Small intestine (tissue), 7 donors: Measurements from ENCODE around the gene STEAP1B. TPM values are rescaled to one million over a fixed set of nuclear protein-coding genes. Genes with fewer than 3 reads are reported as not detected.
"Not testable (repeated sequence)": the region's sequence is repeated elsewhere in the genome, so short reads cannot be mapped to it uniquely, and the experiment has no call there.

Source experiments
- DNase-seq, 2 donors: peaks; one replicate each; pipeline versions ENCODE4 v3.0.0 to v3.0.0-alpha.2; 2013
- FAIRE-seq: peaks from 2 replicates; lab custom pipeline; 2012; peaks lifted over from hg19 to GRCh38; lab: Jason Lieb, UNC
- H3K27ac ChIP-seq, 3 donors: one replicate each; pipeline ENCODE4 v1.5.1; 2013; ENCODE audit warnings: low read length in 2 of 3, mild to moderate bottlenecking in 2 of 3, control low read depth in 1 of 3, inconsistent platforms in 1 of 3, low read depth in 1 of 3, moderate library complexity in 1 of 3
- H3K27me3 ChIP-seq, 3 donors: one replicate each; pipeline ENCODE4 v1.6.1; 2013; ENCODE audit warnings: low read length in 3 of 3, inconsistent platforms in 1 of 3; ENCODE audit not compliant: control insufficient read depth in 3 of 3, insufficient read depth in 3 of 3
- H3K36me3 ChIP-seq, 3 donors: one replicate each; pipeline ENCODE4 v1.6.1; 2013; ENCODE audit warnings: low read length in 3 of 3, inconsistent platforms in 1 of 3, low read depth in 1 of 3, mild to moderate bottlenecking in 1 of 3, moderate library complexity in 1 of 3; ENCODE audit not compliant: control insufficient read depth in 3 of 3, insufficient read depth in 2 of 3
- H3K4me1 ChIP-seq, 3 donors: one replicate each; pipeline ENCODE4 v1.6.1; 2013; ENCODE audit warnings: low read length in 2 of 3, inconsistent platforms in 1 of 3, low read depth in 1 of 3, mild to moderate bottlenecking in 1 of 3, moderate library complexity in 1 of 3; ENCODE audit not compliant: control insufficient read depth in 3 of 3, insufficient read depth in 2 of 3
- H3K4me3 ChIP-seq, 3 donors: one replicate each; pipeline ENCODE4 v1.5.1; 2013; ENCODE audit warnings: low read length in 3 of 3, control low read depth in 1 of 3, inconsistent platforms in 1 of 3, low read depth in 1 of 3, mild to moderate bottlenecking in 1 of 3, moderate library complexity in 1 of 3
- H3K9me3 ChIP-seq, 2 donors: one replicate each; pipeline ENCODE4 v1.6.1; 2013; ENCODE audit warnings: low read depth in 1 of 2, low read length in 1 of 2; ENCODE audit not compliant: control insufficient read depth in 2 of 2, insufficient read depth in 1 of 2
- WGBS, 3 donors: extraction: QIAGEN DNeasy Blood & Tissue Kit; methylation state at CpG; one replicate each; pipeline ENCODE4 v1.1.7; 2013; 5-methylcytosine and 5-hydroxymethylcytosine counted together
- polyA plus RNA-seq, 4 donors: library from polyadenylated mRNA; stranded (reverse) in 3 of 4; unstranded in 1 of 4; fragments of 200-250 nt in 3 of 4; fragments of 120-200 nt in 1 of 4; gene quantifications; one replicate each; pipeline versions ENCODE4 v1.2.1 to v1.2.3, GENCODE V29; 2013
- donor health status: healthy with polysubstance abuse.
- donor health status: control.
- donor health status: control.
- donor health status: Bipolar disorder and iron deficiency.
- donor health status: healthy.

Gene STEAP1B
- polyA plus RNA-seq, 4 donors, result 0.27 to 0.56 TPM; not detected in 2

GRCh38 chr7:22493160-22493925 lies 6.6 kb downstream of the STEAP1B start:
- 89 to 91% (median 90%) methylated on average over 4 of the region's 4 CpGs for WGBS, 3 donors
- not testable (repeated sequence) for H3K36me3 ChIP-seq, DNase-seq, FAIRE-seq, H3K9me3 ChIP-seq, H3K27me3 ChIP-seq, H3K27ac ChIP-seq, H3K4me3 ChIP-seq, H3K4me1 ChIP-seq

GRCh38 chr7:22488643-22489462 lies 11.1 kb downstream of the STEAP1B start:
- Histone ChIP-seq H3K9me3 (peaks cover 0 to 3% of the 10 kb centered on the region in 2 donors), H3K27ac (no peak overlapping the region), H3K36me3 (no peaks in the 10 kb centered on the region), H3K4me1 (no peaks in the 10 kb centered on the region), H3K4me3 (no peak overlapping the region), H3K27me3 (no peaks in the 10 kb centered on the region)
- WGBS, 3 donors, result 17% methylated on average over 10 of the region's 10 CpGs
- DNase-seq (peak; percentile 74 to 83), FAIRE-seq (no peak)

- peaks cover 0 to 3% of the 10 kb centered on the region in 2 donors for H3K9me3 ChIP-seq
- H3K4me1 ChIP-seq, result no peaks in the 10 kb centered on the region
- FAIRE-seq (no peak), DNase-seq (no peak)
- no peaks in the 10 kb centered on the region for H3K36me3 ChIP-seq
- WGBS, 3 donors, result 75 to 84% (median 76%) methylated on average over 5 of the region's 5 CpGs
- H3K27ac ChIP-seq, result no peak overlapping the region
- H3K27me3 ChIP-seq, result no peaks in the 10 kb centered on the region
- H3K4me3 ChIP-seq, result no peak overlapping the region
Measured at GRCh38 chr7:22487978-22488642, 11.9 kb downstream of the STEAP1B start.

- no peak for FAIRE-seq
- WGBS, 3 donors, result 81 to 94% (median 89%) methylated on average over 2 of the region's 2 CpGs
- H3K27ac ChIP-seq, result no peak overlapping the region
Measured at GRCh38 chr7:22486597-22486996, 13.4 kb downstream of the STEAP1B start.

DNA sequence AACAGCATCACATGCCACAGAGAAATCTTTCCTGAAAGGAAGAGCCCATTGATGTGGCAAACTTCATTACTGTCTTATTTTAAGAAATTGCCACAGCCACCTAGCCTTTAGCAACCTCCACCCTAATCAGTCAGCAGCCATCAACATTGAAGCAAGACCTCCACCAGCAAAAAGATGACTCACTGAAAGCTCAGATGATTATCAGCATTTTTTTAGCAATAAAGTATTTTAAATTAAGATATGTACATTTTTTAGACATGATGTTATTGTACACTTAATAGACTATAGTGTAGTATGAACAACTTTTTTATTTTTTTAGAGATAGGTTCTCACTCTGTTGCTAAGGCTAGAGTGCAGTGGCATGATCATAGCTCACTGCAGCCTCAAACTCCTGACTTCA lies 14.8 kb downstream of the STEAP1B start:
- FAIRE-seq (no peak), DNase-seq (no peak)
- H3K27ac ChIP-seq, result no peak overlapping the region
- H3K27me3 ChIP-seq, result peaks cover 0 to 2% (median 0%) of the 10 kb centered on the region in 3 donors
- H3K9me3 ChIP-seq, result peaks cover 0 to 3% of the 10 kb centered on the region in 2 donors
- no peak overlapping the region for H3K4me3 ChIP-seq
- no peaks in the 10 kb centered on the region for H3K4me1 ChIP-seq
- H3K36me3 ChIP-seq, result no peaks in the 10 kb centered on the region

More at GRCh38 chr7:22486597-22486996, 13.4 kb downstream of the STEAP1B start:
- Histone ChIP-seq H3K36me3 (no peaks in the 10 kb centered on the region), H3K4me3 (no peak overlapping the region), H3K4me1 (no peaks in the 10 kb centered on the region), H3K27me3 (no peaks in the 10 kb centered on the region), H3K9me3 (peaks cover 0 to 3% of the 10 kb centered on the region in 2 donors)
- no peak for DNase-seq

- Histone ChIP-seq H3K4me3 (no peak overlapping the region), H3K4me1 (no peaks in the 10 kb centered on the region), H3K36me3 (no peaks in the 10 kb centered on the region), H3K27ac (no peak overlapping the region), H3K27me3 (peaks cover 0 to 3% (median 0%) of the 10 kb centered on the region in 3 donors), H3K9me3 (peaks cover 0 to 3% of the 10 kb centered on the region in 2 donors)
- FAIRE-seq (no peak), DNase-seq (no peak)
- WGBS, 3 donors, result 73 to 85% (median 81%) methylated on average over 1 of the region's 1 CpG
Measured at GRCh38 chr7:22482503-22482902, 17.5 kb downstream of the STEAP1B start.

- H3K27ac ChIP-seq, result no peak overlapping the region
- no peak overlapping the region for H3K4me3 ChIP-seq
- DNase-seq (peak; percentile 18 to 33), FAIRE-seq (no peak)
- H3K9me3 ChIP-seq, result peaks cover 0 to 3% of the 10 kb centered on the region in 2 donors
- H3K4me1 ChIP-seq, result no peaks in the 10 kb centered on the region
- peaks cover 0 to 3% (median 0%) of the 10 kb centered on the region in 3 donors for H3K27me3 ChIP-seq
- 27 to 33% (median 28%) methylated on average over 5 of the region's 5 CpGs for WGBS, 3 donors
- no peaks in the 10 kb centered on the region for H3K36me3 ChIP-seq
Measured at GRCh38 chr7:22481726-22482125, 18.3 kb downstream of the STEAP1B start.

- FAIRE-seq (no peak), DNase-seq (no peak)
- H3K4me1 ChIP-seq, result no peaks in the 10 kb centered on the region
- peaks cover 0 to 6% of the 10 kb centered on the region in 2 donors for H3K9me3 ChIP-seq
- no peak overlapping the region for H3K4me3 ChIP-seq
- WGBS, 3 donors, result 80 to 89% (median 88%) methylated on average over 4 of the region's 4 CpGs
- no peak overlapping the region for H3K27ac ChIP-seq
- H3K27me3 ChIP-seq, result peaks cover 0 to 3% (median 0%) of the 10 kb centered on the region in 3 donors
- H3K36me3 ChIP-seq, result no peaks in the 10 kb centered on the region
Measured at GRCh38 chr7:22480523-22481075, 19.4 kb downstream of the STEAP1B start.
